IMR-90 (cell line): ENCODE results near the gene HIGD1C. TPM values are rescaled to one million over a fixed set of nuclear protein-coding genes. Genes with fewer than 3 reads are reported as not detected.

Experiments used
- ATAC-seq: fragments of 200-7000 bp; cut with Tn5 transposase; 2 replicates; pipeline ENCODE4 v1.9.1; 2020; ENCODE audit warnings: low read depth, mild to moderate bottlenecking, moderate library complexity
- BruUV-seq: library from RNA; stranded (reverse); fragments of 400-500 nt; replicated peaks from 2 replicates; lab custom pipeline; 2021; lab: Mats Ljungman, UMichigan
- CTCF ChIA-PET: fragments of 300-600 bp; formaldehyde crosslinking; extraction: SDS; loops from one replicate; lab custom pipeline; 2021; ENCODE audit warnings: antibody characterized with exemption; lab: Yijun Ruan, JAX
- POLR2A ChIA-PET: fragments of 300-600 bp; sonication (Branson Sonifier 250); formaldehyde crosslinking; loops from one replicate; lab custom pipeline; 2022; ENCODE audit warnings: antibody characterized with exemption; ENCODE audit not compliant: unreplicated experiment; lab: Charles Lee
- DNase-seq: peaks from one replicate; pipeline ENCODE4 v3.0.0; 2013
- H2AFZ ChIP-seq: replicated peaks from 2 replicates; pipeline ENCODE3; 2013; ENCODE audit warnings: low read length, mild to moderate bottlenecking; ENCODE audit not compliant: poor library complexity
- H2AK5ac ChIP-seq: 2 replicates; pipeline ENCODE4 v1.6.1; 2013; ENCODE audit warnings: low read depth, low read length, inconsistent platforms
- H2AK9ac ChIP-seq: replicated peaks from 2 replicates; pipeline ENCODE3; 2013; ENCODE audit warnings: mild to moderate bottlenecking, low read depth, low read length, moderate library complexity; ENCODE audit not compliant: poor library complexity
- H2BK120ac ChIP-seq: 2 replicates; pipeline ENCODE4 v1.6.1; 2013; ENCODE audit warnings: low read depth, low read length, inconsistent platforms
- H2BK15ac ChIP-seq: 3 replicates; pipeline ENCODE4 v1.6.1; 2013; ENCODE audit warnings: low read depth, low read length, inconsistent platforms
- H2BK20ac ChIP-seq: 2 replicates; pipeline ENCODE4 v1.6.1; 2013; ENCODE audit warnings: low read depth, mild to moderate bottlenecking, inconsistent platforms, low read length, moderate library complexity
- H2BK5ac ChIP-seq: 2 replicates; pipeline ENCODE4 v1.6.1; 2013; ENCODE audit warnings: mild to moderate bottlenecking, low read depth, low read length, inconsistent platforms; ENCODE audit not compliant: poor library complexity, severe bottlenecking
- H3K14ac ChIP-seq: replicated peaks from 2 replicates; pipeline ENCODE4 v1.6.1; 2013; ENCODE audit warnings: low read depth, low read length, inconsistent platforms
- H3K18ac ChIP-seq: 2 replicates; pipeline ENCODE4 v1.6.1; 2013; ENCODE audit warnings: low read depth, low read length, control low read depth
- H3K23ac ChIP-seq: 2 replicates; pipeline ENCODE4 v1.6.1; 2013; ENCODE audit warnings: low read depth, low read length, inconsistent platforms
- H3K27ac ChIP-seq: 2 replicates; pipeline ENCODE4 v1.5.1; 2013; ENCODE audit warnings: mild to moderate bottlenecking, control low read depth, low read length; ENCODE audit not compliant: insufficient read depth
- H3K27me3 ChIP-seq: 2 replicates; pipeline ENCODE4 v1.6.1; 2013; ENCODE audit warnings: low read length; ENCODE audit not compliant: control insufficient read depth, insufficient read depth
- H3K36me3 ChIP-seq: 2 replicates; pipeline ENCODE4 v1.6.1; 2013; ENCODE audit warnings: low read length, mixed read lengths; ENCODE audit not compliant: control insufficient read depth, insufficient read depth
- H3K4ac ChIP-seq: 2 replicates; pipeline ENCODE4 v1.6.1; 2013; ENCODE audit warnings: low read depth, low read length, inconsistent platforms
- H3K4me1 ChIP-seq: 2 replicates; pipeline ENCODE4 v1.6.1; 2013; ENCODE audit warnings: low read length, mixed read lengths; ENCODE audit not compliant: control insufficient read depth, insufficient read depth
- H3K4me2 ChIP-seq: 2 replicates; pipeline ENCODE4 v1.6.1; 2013; ENCODE audit warnings: low read depth, mild to moderate bottlenecking, control low read depth, low read length, moderate library complexity
- H3K4me3 ChIP-seq: 2 replicates; pipeline ENCODE4 v1.5.1; 2013; ENCODE audit warnings: low read depth, mild to moderate bottlenecking, control low read depth, low read length, moderate library complexity; ENCODE audit not compliant: insufficient read depth
- H3K56ac ChIP-seq: 2 replicates; pipeline ENCODE4 v1.6.1; 2013; ENCODE audit warnings: low read length, inconsistent platforms; ENCODE audit not compliant: insufficient read depth; ENCODE audit errors: extremely low read depth
- H3K79me1 ChIP-seq, 2 experiments: 2 replicates each; pipeline ENCODE4 v1.6.1; 2013; ENCODE audit warnings: low read length in 2 of 2, inconsistent platforms in 1 of 2, low read depth in 1 of 2
- H3K9ac ChIP-seq: 2 replicates; pipeline ENCODE4 v1.6.1; 2013; ENCODE audit warnings: low read depth, low read length, control low read depth
- H3K9me1 ChIP-seq: 2 replicates; pipeline ENCODE4 v1.6.1; 2013; ENCODE audit warnings: low read length, inconsistent platforms; ENCODE audit not compliant: insufficient read depth
- H3K9me3 ChIP-seq: 2 replicates; pipeline ENCODE4 v1.6.1; 2013; ENCODE audit warnings: low read length; ENCODE audit not compliant: control insufficient read depth, insufficient read depth
- H4K20me1 ChIP-seq: 2 replicates; pipeline ENCODE4 v1.6.1; 2013; ENCODE audit warnings: low read length, inconsistent platforms; ENCODE audit not compliant: insufficient read depth
- H4K5ac ChIP-seq: 2 replicates; pipeline ENCODE4 v1.6.1; 2013; ENCODE audit warnings: mild to moderate bottlenecking, low read depth, low read length, control low read depth
- H4K8ac ChIP-seq, 2 experiments: 2 replicates each; pipeline ENCODE4 v1.6.1; 2013; ENCODE audit warnings: low read depth in 2 of 2, low read length in 2 of 2, control low read depth in 1 of 2, inconsistent platforms in 1 of 2
- H4K91ac ChIP-seq: 2 replicates; pipeline ENCODE4 v1.6.1; 2013; ENCODE audit warnings: low read depth, low read length, inconsistent platforms; ENCODE audit not compliant: insufficient read depth
- ELK1 ChIP-seq: fragments of 150-350 bp; IDR thresholded peaks from 2 replicates; pipeline ENCODE4 v1.6.1; 2016; ENCODE audit warnings: low read depth, mild to moderate bottlenecking, low read length, moderate library complexity, borderline replicate concordance
- FOS ChIP-seq: fragments of 150-350 bp; IDR thresholded peaks from 2 replicates; pipeline ENCODE4 v1.6.1; 2016; ENCODE audit warnings: low read depth, low read length
- MAZ ChIP-seq: IDR thresholded peaks from 2 replicates; pipeline ENCODE4 v1.6.1; 2012; ENCODE audit warnings: low read depth, mild to moderate bottlenecking, low read length, improper control_type of control experiment, moderate library complexity, borderline replicate concordance
- MXI1 ChIP-seq: IDR thresholded peaks from 2 replicates; pipeline ENCODE4 v1.6.1; 2012; ENCODE audit warnings: low read depth, mild to moderate bottlenecking, low read length, moderate library complexity, borderline replicate concordance
- POLR2A ChIP-seq: IDR thresholded peaks from 2 replicates; pipeline ENCODE4 v1.6.1; 2012; ENCODE audit warnings: mild to moderate bottlenecking, low read depth, low read length
- RAD21 ChIP-seq: IDR thresholded peaks from 2 replicates; pipeline ENCODE4 v1.6.1; 2012; ENCODE audit warnings: low read length, improper control_type of control experiment
- USF2 ChIP-seq: fragments of 150-350 bp; IDR thresholded peaks from 2 replicates; pipeline ENCODE4 v1.6.1; 2017; ENCODE audit warnings: mild to moderate bottlenecking, antibody characterized with exemption, low read length, low read depth
- WGBS, 2 experiments: methylation state at CpG; one replicate each; pipeline versions ENCODE4 v1.1.5 to v1.1.7; 2013; ENCODE audit warnings: missing lambda C conversion rate in 2 of 2; ENCODE audit not compliant: insufficient read length in 1 of 2; ENCODE audit errors: extremely low coverage in 2 of 2; 5-methylcytosine and 5-hydroxymethylcytosine counted together
- dilution Hi-C: fragments of 300-500 bp; cut with HindIII; formaldehyde crosslinking; loops from one replicate; pipeline ENCODE4 v1.14.3; 2018; ENCODE audit warnings: low sequenced_read_pairs; ENCODE audit not compliant: unreplicated experiment
- in situ Hi-C: fragments of 300-500 bp; cut with MboI; formaldehyde crosslinking; loops from 3 replicates; pipeline ENCODE4 v1.14.3; 2019; ENCODE audit warnings: low sequenced_read_pairs, inconsistent platforms, mixed read lengths
- intact Hi-C: fragments of 100-400 bp; cut with micrococcal nuclease; formaldehyde crosslinking; loops from 2 replicates; pipeline ENCODE4 v1.10.0; 2022
- polyA plus RNA-seq, 3 experiments: library from polyadenylated mRNA; depleted of rRNA; stranded (reverse); fragments of >200 nt; gene quantifications; 2 replicates each; pipeline ENCODE4 v1.2.3, GENCODE V29; 2012; ENCODE audit warnings: low replicate concordance in 1 of 3
- total RNA-seq: library from RNA; depleted of rRNA; stranded (reverse); fragments of >200 nt; gene quantifications from 2 replicates; pipeline ENCODE4 v1.2.3, GENCODE V29; 2012

HIGD1C gene
- total and polyA plus RNA-seq, 2 of the 4 experiments (the other 2 are of a cell fraction), result not detected

- no peak for TF ChIP-seq ELK1
Observed at GRCh38 chr12:50933459-50934124, 18.8 kb upstream of the HIGD1C start (continued).

GRCh38 chr12:50934371-50934851, 17.9 kb upstream of the HIGD1C start:
- no CpG with 5 or more reads among the region's 3 CpGs for WGBS, 2 experiments
- H3K4me1 ChIP-seq, result peaks cover 17% of the 10 kb centered on the region
- no peak for DNase-seq

More at GRCh38 chr12:50934371-50934851, 17.9 kb upstream of the HIGD1C start:
- H4K20me1 ChIP-seq, result no peaks in the 10 kb centered on the region
- H2AK5ac ChIP-seq, result peak overlapping the region; percentile 20; the same call in 1 of the 2 replicates
- peak overlapping the region; percentile 66 for H3K27ac ChIP-seq
- peaks cover 6% of the 10 kb centered on the region; the same call in 1 of the 2 replicates for H3K9me3 ChIP-seq
- H2AK9ac ChIP-seq, result no peak overlapping the region
- peak; percentile 35 for ATAC-seq
- dilution Hi-C loops (no loop called here), in situ Hi-C loops (no loop called here), intact Hi-C loops (no loop called here)
- peak overlapping the region; percentile 60 for H4K5ac ChIP-seq
- H3K79me1 ChIP-seq, result no peaks in the 10 kb centered on the region
- TF ChIP-seq FOS (no peak), POLR2A (no peak), RAD21 (no peak), MAZ (no peak), USF2 (no peak), MXI1 (no peak)
- H2BK15ac ChIP-seq, result peak overlapping the region; percentile 62
- peak overlapping the region; percentile 82 for H2BK120ac ChIP-seq
- H3K27me3 ChIP-seq, result no peaks in the 10 kb centered on the region
- peak overlapping the region; percentile 30; the same call in 1 of the 2 replicates for H3K23ac ChIP-seq
- BruUV-seq, result no TSS peak
- H3K9ac ChIP-seq, result peak overlapping the region; percentile 62; the same call in 1 of the 2 replicates
- H2BK20ac ChIP-seq, result peak overlapping the region; percentile 88
- peak overlapping the region; percentile 87 for H3K4ac ChIP-seq
- ChIA-PET POLR2A (interaction anchor here (0.5 kb wide), 1 partner anchor 147 kb away, joined by 3 read pairs; no protein-coding TSS in a partner anchor), CTCF (no interaction called here)
- peak overlapping the region; percentile 66 for H3K14ac ChIP-seq
- H2AFZ ChIP-seq, result no peak overlapping the region
- H3K9me1 ChIP-seq, result peaks cover 6% of the 10 kb centered on the region; the same call in 1 of the 2 replicates
- 0 out of 2 replicates have a peak, but pooled peaks cover 2% of the 10 kb centered on the region for H3K36me3 ChIP-seq
- H3K4me3 ChIP-seq, result no peak overlapping the region; the same call in 1 of the 2 replicates
- peak overlapping the region; percentile 83 for H3K4me2 ChIP-seq
- peak overlapping the region; percentile 67; the same call in 1 of the 2 replicates for H4K91ac ChIP-seq
- peak overlapping the region; percentile 32 to 72; a peak in 3 of 4 replicates for H4K8ac ChIP-seq
- peak overlapping the region; percentile 46; the same call in 1 of the 2 replicates for H3K56ac ChIP-seq
- peak overlapping the region; percentile 89 for H3K18ac ChIP-seq
- H2BK5ac ChIP-seq, result peak overlapping the region; percentile 94
